ENCODE data around the gene MMP15.

DNA sequence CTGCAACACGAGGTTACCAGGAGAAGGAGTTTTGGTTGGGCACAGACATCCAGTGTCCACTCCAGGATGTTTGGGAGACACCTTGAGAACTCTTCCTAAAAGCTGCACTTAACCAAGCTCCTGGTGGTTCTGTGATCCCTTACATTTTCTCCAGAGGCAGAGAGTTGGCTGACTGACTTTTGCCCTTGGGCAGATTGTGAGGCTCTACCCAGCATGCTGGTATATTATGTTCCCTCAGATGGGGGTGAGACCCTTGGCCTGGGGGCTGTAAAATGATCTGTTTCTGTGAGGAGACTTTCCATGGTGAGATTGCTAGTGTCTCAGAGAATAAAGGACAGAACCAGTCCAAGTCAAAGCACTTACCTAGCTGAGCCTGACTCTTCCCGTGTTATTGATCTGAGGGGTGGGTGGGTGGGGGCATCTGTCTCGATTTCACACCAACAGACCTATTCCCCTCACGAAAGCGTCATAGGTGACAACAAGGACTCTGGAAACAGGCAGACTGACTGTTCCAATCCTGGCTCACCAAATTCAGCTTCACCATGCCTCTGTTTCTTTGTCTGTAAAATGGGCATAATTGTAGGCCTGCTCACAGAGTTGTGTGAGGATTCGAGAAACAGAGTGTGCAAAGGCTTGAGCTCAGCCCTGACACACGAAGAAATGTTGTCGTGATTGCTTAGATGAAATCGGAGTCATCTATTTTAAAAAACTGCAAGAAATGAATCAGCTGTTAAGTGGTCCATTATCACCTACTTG, 12.2 kb upstream of the MMP15 start:
- TF ChIP-seq, protein P1, sequence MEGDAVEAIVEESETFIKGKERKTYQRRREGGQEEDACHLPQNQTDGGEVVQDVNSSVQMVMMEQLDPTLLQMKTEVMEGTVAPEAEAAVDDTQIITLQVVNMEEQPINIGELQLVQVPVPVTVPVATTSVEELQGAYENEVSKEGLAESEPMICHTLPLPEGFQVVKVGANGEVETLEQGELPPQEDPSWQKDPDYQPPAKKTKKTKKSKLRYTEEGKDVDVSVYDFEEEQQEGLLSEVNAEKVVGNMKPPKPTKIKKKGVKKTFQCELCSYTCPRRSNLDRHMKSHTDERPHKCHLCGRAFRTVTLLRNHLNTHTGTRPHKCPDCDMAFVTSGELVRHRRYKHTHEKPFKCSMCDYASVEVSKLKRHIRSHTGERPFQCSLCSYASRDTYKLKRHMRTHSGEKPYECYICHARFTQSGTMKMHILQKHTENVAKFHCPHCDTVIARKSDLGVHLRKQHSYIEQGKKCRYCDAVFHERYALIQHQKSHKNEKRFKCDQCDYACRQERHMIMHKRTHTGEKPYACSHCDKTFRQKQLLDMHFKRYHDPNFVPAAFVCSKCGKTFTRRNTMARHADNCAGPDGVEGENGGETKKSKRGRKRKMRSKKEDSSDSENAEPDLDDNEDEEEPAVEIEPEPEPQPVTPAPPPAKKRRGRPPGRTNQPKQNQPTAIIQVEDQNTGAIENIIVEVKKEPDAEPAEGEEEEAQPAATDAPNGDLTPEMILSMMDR (IDR thresholded peaks at IDR 0.05), result no peak
- no peak for TF ChIP-seq POLR2A (IDR thresholded peaks at IDR 0.05)
